ENCODE results near the gene ADAMTS2. TPM values are rescaled to one million over a fixed set of nuclear protein-coding genes. Genes with fewer than 3 reads are reported as not detected.
"Not testable (repeated sequence)": the region's sequence is repeated elsewhere in the genome, so short reads cannot be mapped to it uniquely, and the experiment has no call there.

The ADAMTS2 gene
- polyA plus RNA-seq, 1 donor from 2014 or later, result not detected

- Mint-ChIP-seq H3K4me3 (no peak overlapping the region), H3K36me3 (no peaks in the 10 kb centered on the region), H3K9me3 (peaks cover 0 to 10% (median 7%) of the 10 kb centered on the region in 3 donors), H3K27me3 (peaks cover 4% of the 10 kb centered on the region), H3K4me1 (no peaks in the 10 kb centered on the region), H3K27ac (no peak overlapping the region)
These were observed 60.3 kb downstream of the ADAMTS2 start for GRCh38 chr5:179284751-179285631.

GRCh38 chr5:179283908-179284307 lies 61.4 kb downstream of the ADAMTS2 start:
- not testable (repeated sequence) for H3K27ac Mint-ChIP-seq, H3K36me3 Mint-ChIP-seq

DNA sequence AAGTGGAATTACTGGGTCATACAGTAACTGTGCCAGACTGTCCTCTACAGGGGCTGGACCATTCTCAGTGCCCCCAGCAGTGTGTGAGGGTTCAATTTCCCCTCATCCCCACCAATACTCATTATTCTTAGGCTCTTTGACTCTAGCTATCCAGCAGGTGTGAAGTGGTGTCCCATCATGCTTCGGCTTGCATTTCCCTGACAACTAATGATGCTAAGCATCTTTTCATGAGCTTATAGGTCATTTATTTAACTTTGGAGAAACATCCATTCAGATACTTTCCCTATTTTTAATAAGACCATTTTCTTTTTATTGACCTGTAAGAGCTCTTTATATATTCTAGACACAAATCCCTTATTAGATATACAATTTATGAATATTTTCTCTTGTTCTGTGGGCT lies 63.6 kb downstream of the ADAMTS2 start:
- H3K27ac Mint-ChIP-seq, result no peak overlapping the region
- peaks cover 4% of the 10 kb centered on the region for H3K27me3 Mint-ChIP-seq
- H3K36me3 Mint-ChIP-seq, result no peaks in the 10 kb centered on the region
- no peak overlapping the region for H3K4me3 Mint-ChIP-seq
- no peaks in the 10 kb centered on the region for H3K4me1 Mint-ChIP-seq
- H3K9me3 Mint-ChIP-seq, result peaks cover 0 to 7% (median 4%) of the 10 kb centered on the region in 3 donors

More at GRCh38 chr5:179283908-179284307, 61.4 kb downstream of the ADAMTS2 start:
- H3K4me3 Mint-ChIP-seq, H3K27me3 Mint-ChIP-seq, H3K9me3 Mint-ChIP-seq, H3K4me1 Mint-ChIP-seq: not testable (repeated sequence)

DNA sequence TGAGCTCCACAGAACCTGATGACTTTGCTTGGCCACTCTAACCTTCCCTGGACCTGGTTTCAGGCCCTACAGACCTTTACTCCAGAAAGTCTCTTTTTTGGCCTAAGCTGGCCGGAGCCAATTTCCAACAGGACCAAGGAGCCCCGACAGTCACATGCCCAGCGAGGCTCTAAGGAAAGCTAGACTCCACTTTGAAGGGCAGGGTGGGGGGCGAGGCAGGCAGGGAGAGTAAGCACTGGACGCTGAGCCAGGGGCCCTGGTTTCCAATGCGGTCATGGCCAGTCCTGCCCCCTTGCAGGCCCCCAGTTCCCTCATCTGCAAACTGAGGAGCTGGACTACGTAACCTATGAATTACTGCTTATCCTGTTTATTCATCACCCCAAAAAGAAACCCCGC lies 65.2 kb downstream of the ADAMTS2 start:
- H3K27ac Mint-ChIP-seq, result no peak overlapping the region
- peaks cover 0 to 7% (median 4%) of the 10 kb centered on the region in 3 donors for H3K9me3 Mint-ChIP-seq
- H3K27me3 Mint-ChIP-seq, result no peaks in the 10 kb centered on the region
- no peaks in the 10 kb centered on the region for H3K4me1 Mint-ChIP-seq
- H3K36me3 Mint-ChIP-seq, result no peaks in the 10 kb centered on the region
- no peak overlapping the region for H3K4me3 Mint-ChIP-seq

DNA sequence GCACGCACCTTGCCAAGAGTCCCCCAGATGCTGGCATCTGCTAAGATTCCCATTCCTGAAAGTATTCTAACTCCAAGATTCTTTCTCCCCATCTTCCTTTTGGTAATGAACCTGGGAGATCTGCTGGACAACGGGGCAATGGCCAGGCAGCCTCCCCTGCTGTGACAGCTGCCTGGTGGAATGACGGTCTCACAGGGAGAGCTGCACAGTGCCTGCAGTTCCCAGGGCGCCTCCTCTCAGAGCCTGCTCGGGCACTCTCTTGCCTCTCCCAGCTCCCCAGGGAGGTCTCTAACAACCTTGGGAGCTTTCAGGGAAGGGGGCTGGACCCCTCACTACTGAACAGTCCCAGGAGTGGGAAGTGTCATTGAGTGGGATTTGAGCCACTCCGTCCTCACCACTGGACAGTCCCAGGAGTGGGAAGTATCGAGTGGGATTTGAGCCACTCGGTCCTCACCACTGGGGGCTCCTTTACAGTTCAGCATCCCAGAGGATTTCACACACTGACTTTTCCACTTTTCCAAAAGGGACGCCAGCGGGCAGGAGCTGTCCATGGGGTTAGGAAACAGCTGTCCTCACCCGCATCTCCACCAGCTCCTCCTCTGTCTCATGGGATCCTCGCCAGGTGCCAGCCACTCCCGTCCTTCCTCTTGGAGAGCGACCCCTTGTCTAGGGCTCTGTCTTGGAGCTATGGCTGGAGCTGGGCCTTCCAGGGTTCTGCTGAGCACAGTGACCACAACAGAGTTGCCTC lies 65.7 kb downstream of the ADAMTS2 start:
- H3K9me3 Mint-ChIP-seq, result peaks cover 0 to 7% (median 4%) of the 10 kb centered on the region in 3 donors
- H3K36me3 Mint-ChIP-seq, result no peaks in the 10 kb centered on the region
- no peaks in the 10 kb centered on the region for H3K4me1 Mint-ChIP-seq
- no peaks in the 10 kb centered on the region for H3K27me3 Mint-ChIP-seq
- H3K27ac Mint-ChIP-seq, result no peak overlapping the region
- no peak overlapping the region for H3K4me3 Mint-ChIP-seq

- no peak overlapping the region for H3K27ac Mint-ChIP-seq
- no peak overlapping the region for H3K4me3 Mint-ChIP-seq
These were observed 66.7 kb downstream of the ADAMTS2 start for GRCh38 chr5:179278546-179278945.

GRCh38 chr5:179278119-179278518 lies 67.1 kb downstream of the ADAMTS2 start:
- peaks cover 0 to 7% (median 4%) of the 10 kb centered on the region in 3 donors for H3K9me3 Mint-ChIP-seq
- H3K4me1 Mint-ChIP-seq, result no peaks in the 10 kb centered on the region
- H3K27me3 Mint-ChIP-seq, result no peaks in the 10 kb centered on the region
- H3K4me3 Mint-ChIP-seq, result no peak overlapping the region
- H3K27ac Mint-ChIP-seq, result no peak overlapping the region
- peaks cover 2% of the 10 kb centered on the region for H3K36me3 Mint-ChIP-seq

More at GRCh38 chr5:179278546-179278945, 66.7 kb downstream of the ADAMTS2 start:
- no peaks in the 10 kb centered on the region for H3K27me3 Mint-ChIP-seq
- peaks cover 0 to 7% (median 4%) of the 10 kb centered on the region in 3 donors for H3K9me3 Mint-ChIP-seq
- no peaks in the 10 kb centered on the region for H3K4me1 Mint-ChIP-seq
- H3K36me3 Mint-ChIP-seq, result peaks cover 2% of the 10 kb centered on the region

GRCh38 chr5:179276838-179277395 lies 68.3 kb downstream of the ADAMTS2 start:
- Mint-ChIP-seq H3K4me1 (no peaks in the 10 kb centered on the region), H3K36me3 (peaks cover 2% of the 10 kb centered on the region), H3K27me3 (peaks cover 2% of the 10 kb centered on the region), H3K27ac (no peak overlapping the region), H3K9me3 (peaks cover 0 to under 1% (median 0%) of the 10 kb centered on the region in 3 donors), H3K4me3 (no peak overlapping the region)

DNA sequence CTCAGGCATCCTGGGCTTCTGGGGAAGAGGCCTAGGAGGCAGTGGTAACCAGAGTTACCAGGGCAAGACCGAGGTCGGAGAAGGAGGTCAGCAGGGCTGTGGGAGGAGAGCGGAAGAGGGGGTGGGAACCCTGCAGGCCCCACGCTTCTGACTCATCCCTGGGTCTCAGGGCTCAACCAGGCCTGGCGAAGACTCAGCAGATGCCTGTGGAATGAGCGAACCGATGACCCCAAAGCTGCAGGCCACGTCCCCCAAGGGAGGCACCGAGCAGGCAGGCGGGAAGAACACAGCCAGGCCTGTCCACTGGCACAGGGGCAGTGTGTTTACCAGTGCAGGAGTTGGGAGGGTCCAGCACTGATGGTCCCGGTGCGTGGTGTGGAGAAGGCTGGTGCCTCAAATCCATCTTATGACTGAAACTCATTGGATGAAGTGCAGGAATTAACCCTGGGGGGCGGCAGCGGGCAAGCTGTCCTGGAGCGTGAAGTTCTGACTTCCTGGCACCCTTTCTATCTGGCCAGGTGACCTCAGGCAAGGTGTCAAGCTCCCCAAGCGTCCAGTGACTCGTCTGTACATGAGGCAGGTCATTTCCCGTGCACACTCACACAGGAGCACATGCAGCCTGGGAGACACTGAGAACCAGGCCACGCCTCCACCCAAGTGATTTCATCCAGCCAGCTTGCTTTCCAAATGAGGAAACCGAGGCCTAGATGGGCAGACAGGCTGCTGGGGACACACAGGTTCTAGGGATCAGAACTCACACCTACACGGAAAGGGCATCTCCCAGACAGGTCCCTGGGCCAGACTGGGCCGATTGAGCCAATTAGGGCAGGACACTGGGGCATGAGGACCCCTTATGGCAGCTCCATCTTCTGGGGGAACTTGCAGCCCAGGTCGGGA lies 69.1 kb downstream of the ADAMTS2 start:
- Mint-ChIP-seq H3K4me1 (no peaks in the 10 kb centered on the region), H3K9me3 (no peaks in the 10 kb centered on the region), H3K27me3 (peaks cover 2% of the 10 kb centered on the region), H3K27ac (no peak overlapping the region), H3K4me3 (no peak overlapping the region), H3K36me3 (peaks cover 2% of the 10 kb centered on the region)

DNA sequence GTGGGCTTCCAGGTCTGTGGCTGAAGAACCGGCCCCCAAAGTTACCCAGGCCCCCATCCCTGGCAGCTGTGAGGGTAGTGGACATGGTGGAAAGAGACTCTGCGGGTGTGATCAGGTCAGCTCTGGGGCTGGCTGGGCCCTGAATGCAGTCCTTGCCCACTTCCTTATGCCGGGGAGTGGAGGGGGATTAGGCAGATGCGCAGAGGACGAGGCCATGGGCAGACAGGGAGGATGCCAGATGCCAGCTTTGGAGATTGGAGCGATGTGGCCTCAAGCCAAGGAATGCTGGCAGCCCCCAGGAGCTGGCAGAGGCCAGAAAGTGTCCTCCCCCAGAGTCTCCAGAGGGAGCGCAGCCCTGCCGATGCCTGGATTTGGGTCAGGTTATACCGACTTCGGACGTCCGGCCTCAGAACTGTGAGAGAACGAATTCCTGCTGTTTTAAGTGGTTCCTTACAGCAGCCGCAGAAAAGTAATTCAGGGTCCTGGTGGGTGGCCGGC lies 69.8 kb downstream of the ADAMTS2 start:
- H3K36me3 Mint-ChIP-seq, result peaks cover 2% of the 10 kb centered on the region
- H3K27me3 Mint-ChIP-seq, result peaks cover 2% of the 10 kb centered on the region
- H3K27ac Mint-ChIP-seq, result no peak overlapping the region
- H3K9me3 Mint-ChIP-seq, result no peaks in the 10 kb centered on the region
- H3K4me1 Mint-ChIP-seq, result no peaks in the 10 kb centered on the region
- H3K4me3 Mint-ChIP-seq, result no peak overlapping the region

DNA sequence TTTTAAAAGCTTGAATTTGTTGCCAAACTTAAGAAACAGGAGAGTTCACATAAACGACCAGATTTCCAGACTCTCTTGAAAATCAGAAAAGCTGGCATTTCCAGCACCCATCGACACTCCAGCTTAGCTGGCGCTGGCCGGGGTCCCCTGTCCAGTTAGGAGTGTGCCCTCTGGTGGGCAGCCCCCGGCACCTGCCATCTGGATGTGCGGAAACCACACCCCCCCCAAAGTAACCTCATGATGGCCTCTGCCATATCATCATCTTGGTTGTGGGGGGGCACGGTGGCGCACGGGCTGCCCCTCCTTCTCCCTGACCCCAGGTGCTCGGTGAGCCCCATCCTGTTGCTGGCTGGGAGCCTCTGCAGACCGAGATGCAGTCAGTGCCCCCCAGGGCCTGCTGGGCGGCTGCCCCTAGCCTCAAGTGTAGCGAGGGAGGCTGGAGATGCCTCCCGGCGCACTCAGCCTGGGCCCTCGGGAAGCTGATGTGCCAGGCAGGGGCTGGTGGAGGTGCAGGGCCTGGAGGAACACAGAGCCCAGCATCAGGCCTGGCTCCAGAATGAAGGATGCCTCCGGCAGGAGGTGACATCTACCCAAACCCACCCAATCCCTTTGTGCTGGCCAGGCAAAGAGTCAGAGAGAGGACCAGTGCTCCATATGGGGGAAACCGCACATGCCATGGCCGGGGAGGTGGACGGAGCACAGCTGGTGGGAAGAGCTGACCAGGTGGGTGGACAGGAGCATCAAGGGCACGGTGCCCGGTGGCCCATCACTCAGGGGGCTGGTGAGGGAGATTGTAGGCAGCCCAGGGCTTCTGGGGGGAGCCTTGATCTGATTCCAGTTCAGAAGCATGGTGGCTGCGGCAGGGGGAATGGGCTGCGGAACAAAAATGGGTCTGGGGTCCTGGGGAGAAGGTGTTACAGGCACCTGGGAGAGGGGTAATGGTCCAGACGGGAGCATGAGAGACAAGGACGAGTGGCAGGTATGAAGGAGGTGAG lies 70.6 kb downstream of the ADAMTS2 start:
- Mint-ChIP-seq H3K4me1 (no peaks in the 10 kb centered on the region), H3K27ac (no peak overlapping the region), H3K36me3 (peaks cover 2% of the 10 kb centered on the region), H3K9me3 (no peaks in the 10 kb centered on the region), H3K4me3 (no peak overlapping the region), H3K27me3 (peaks cover 2% of the 10 kb centered on the region)

DNA sequence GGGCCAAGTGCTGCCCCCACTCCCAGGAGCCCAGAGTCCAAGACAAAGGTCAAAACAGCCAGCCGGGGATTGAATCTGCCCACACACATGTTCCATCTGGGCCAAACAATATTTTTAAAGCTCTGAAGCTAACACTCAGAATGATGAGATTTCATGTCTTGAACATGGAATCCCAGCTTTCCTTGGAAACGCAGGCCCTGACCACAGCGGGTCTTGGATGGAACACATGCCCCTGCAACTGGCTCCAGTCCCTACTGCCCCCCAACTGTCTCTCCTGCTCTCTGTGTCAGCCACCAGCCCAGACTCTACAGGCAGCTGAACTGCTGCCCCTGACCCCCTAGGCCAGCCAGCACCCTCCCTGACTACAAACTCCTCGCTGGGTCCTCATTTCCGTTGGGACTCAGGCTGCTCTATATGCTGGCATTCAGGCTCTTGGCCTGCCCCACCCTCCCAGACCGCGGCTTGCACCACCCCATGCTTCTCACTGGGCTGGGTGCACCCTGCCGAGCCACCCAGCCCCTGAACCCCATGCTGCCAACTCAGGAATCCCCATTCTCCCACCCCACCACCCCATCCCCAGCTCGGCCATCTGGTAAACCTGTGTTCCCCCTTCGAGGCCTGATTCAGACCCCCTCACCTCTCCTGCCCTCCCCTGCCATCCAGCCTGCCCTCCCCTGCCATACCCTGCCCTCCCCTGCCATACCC lies 71.7 kb downstream of the ADAMTS2 start:
- Mint-ChIP-seq H3K27ac (no peak overlapping the region), H3K4me1 (no peaks in the 10 kb centered on the region), H3K27me3 (peaks cover 2% of the 10 kb centered on the region), H3K4me3 (no peak overlapping the region), H3K9me3 (no peaks in the 10 kb centered on the region), H3K36me3 (peaks cover 2% of the 10 kb centered on the region)

DNA sequence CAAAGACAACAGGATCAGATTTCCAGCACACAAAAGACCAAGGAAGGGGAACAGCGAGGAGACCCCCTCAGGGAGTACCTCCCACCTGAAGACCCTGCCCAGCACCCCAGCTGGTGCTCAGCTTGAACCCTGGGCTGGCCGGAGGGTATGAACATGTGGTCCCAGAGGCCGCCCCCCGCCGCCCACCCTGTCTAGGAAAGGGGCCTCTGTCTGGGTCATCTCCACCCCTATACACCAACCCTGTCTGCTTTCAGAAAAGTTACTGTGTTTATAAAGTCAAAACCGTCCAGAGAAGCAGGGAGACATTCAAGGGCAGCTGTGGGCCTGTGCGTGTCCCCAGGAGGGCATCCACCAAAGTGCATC lies 72.2 kb downstream of the ADAMTS2 start:
- H3K4me3 Mint-ChIP-seq, result no peak overlapping the region
- no peaks in the 10 kb centered on the region for H3K4me1 Mint-ChIP-seq
- peaks cover 2% of the 10 kb centered on the region for H3K36me3 Mint-ChIP-seq
- H3K9me3 Mint-ChIP-seq, result no peaks in the 10 kb centered on the region
- peaks cover 2% of the 10 kb centered on the region for H3K27me3 Mint-ChIP-seq
- H3K27ac Mint-ChIP-seq, result no peak overlapping the region

All from IgD-negative memory B cell (primary cell).